Fibroblast of gingiva (primary cell): Measurements from ENCODE around the gene RUFY1.
A peak's percentile ranks its signal among the peaks of the same experiment; 100 is the strongest.
"Not testable (repeated sequence)": the region's sequence is repeated elsewhere in the genome, so short reads cannot be mapped to it uniquely, and the experiment has no call there.

Source experiments
- DNase-seq: peaks from one replicate; pipeline ENCODE4 v3.0.0-alpha.2; 2011; ENCODE audit warnings: low read depth

Gene RUFY1

GRCh38 chr5:179623003-179623905, 72.9 kb downstream of the RUFY1 start, which contains the start of gene HNRNPH1:
HNRNPH1 (minus strand) TSS chr5:179623671; CDS start chr5:179623133, 538 bp downstream.
- peak; percentile 98 for DNase-seq

- DNase-seq, result peak; percentile 75
These were observed 73.8 kb downstream of the RUFY1 start for GRCh38 chr5:179623906-179624741.

GRCh38 chr5:179624841-179625271, 74.5 kb downstream of the RUFY1 start:
- no peak for DNase-seq

GRCh38 chr5:179633501-179634369, 83.4 kb downstream of the RUFY1 start:
- DNase-seq, result not testable (repeated sequence)

GRCh38 chr5:179634370-179635172, 84.2 kb downstream of the RUFY1 start:
- not testable (repeated sequence) for DNase-seq

GRCh38 chr5:179639296-179639695, 88.9 kb downstream of the RUFY1 start:
- not testable (repeated sequence) for DNase-seq

- DNase-seq, result not testable (repeated sequence)
These were observed 91.4 kb downstream of the RUFY1 start for GRCh38 chr5:179641745-179642144.

GRCh38 chr5:179642626-179643025, 92.3 kb downstream of the RUFY1 start:
- DNase-seq, result not testable (repeated sequence)

- DNase-seq, result not testable (repeated sequence)
These were observed 93.0 kb downstream of the RUFY1 start for GRCh38 chr5:179643141-179643920.

GRCh38 chr5:179644766-179645165, 94.4 kb downstream of the RUFY1 start:
- not testable (repeated sequence) for DNase-seq

GRCh38 chr5:179648410-179648809, 98.1 kb downstream of the RUFY1 start:
- no peak for DNase-seq

GRCh38 chr5:179649166-179649703, 98.9 kb downstream of the RUFY1 start:
- DNase-seq, result not testable (repeated sequence)

- DNase-seq, result not testable (repeated sequence)
These were observed 99.9 kb downstream of the RUFY1 start for GRCh38 chr5:179650245-179650644.

- not testable (repeated sequence) for DNase-seq
These were observed 102.8 kb downstream of the RUFY1 start for GRCh38 chr5:179653135-179653534.

GRCh38 chr5:179657302-179658178, 107.2 kb downstream of the RUFY1 start:
- not testable (repeated sequence) for DNase-seq

GRCh38 chr5:179658179-179658856, 108.0 kb downstream of the RUFY1 start:
- DNase-seq, result peak; percentile 57
